GM19397 (cell line): Measurements from ENCODE around the gene ENG.
"Not testable (repeated sequence)": the region's sequence is repeated elsewhere in the genome, so short reads cannot be mapped to it uniquely, and the experiment has no call there.

Source experiments
- ATAC-seq: cut with Tn5 transposase; IDR thresholded peaks from one replicate; pipeline ENCODE4 v1.9.1; 2021; ENCODE audit warnings: mild to moderate bottlenecking, moderate library complexity; ENCODE audit not compliant: unreplicated experiment

ENG gene

GRCh38 chr9:127796225-127796813, 58.1 kb downstream of the ENG start:
- ATAC-seq = no peak

GRCh38 chr9:127794001-127794791, 60.3 kb downstream of the ENG start:
- no peak for ATAC-seq

- no peak for ATAC-seq
Observed at GRCh38 chr9:127793093-127793708, 61.3 kb downstream of the ENG start.

- ATAC-seq = no peak
Observed at GRCh38 chr9:127792417-127793031, 61.9 kb downstream of the ENG start.

- no peak for ATAC-seq
Observed at GRCh38 chr9:127791085-127791484, 63.4 kb downstream of the ENG start.

- no peak for ATAC-seq
Observed at GRCh38 chr9:127790094-127790855, 64.2 kb downstream of the ENG start.

GRCh38 chr9:127789179-127789578, 65.3 kb downstream of the ENG start:
- ATAC-seq = no peak

GRCh38 chr9:127788337-127789011, 66.0 kb downstream of the ENG start:
- ATAC-seq = no peak

- no peak for ATAC-seq
Observed at GRCh38 chr9:127786773-127787104, 67.7 kb downstream of the ENG start.

- ATAC-seq = peak; percentile 58
Observed at GRCh38 chr9:127785933-127786772, 68.3 kb downstream of the ENG start, which contains the start of gene CDK9. Gene CDK9, plus strand, starts transcription at chr9:127786034. Its CDS starts 115 bp downstream, at chr9:127786149.

- ATAC-seq = peak; percentile 49
Observed at GRCh38 chr9:127785023-127785932, 69.2 kb downstream of the ENG start.

GRCh38 chr9:127783111-127784008, 71.1 kb downstream of the ENG start:
- ATAC-seq = no peak

GRCh38 chr9:127781806-127782205, 72.7 kb downstream of the ENG start:
- no peak for ATAC-seq

GRCh38 chr9:127780909-127781308, 73.5 kb downstream of the ENG start:
- not testable (repeated sequence) for ATAC-seq

- no peak for ATAC-seq
Observed at GRCh38 chr9:127780126-127780885, 74.2 kb downstream of the ENG start.

GRCh38 chr9:127779136-127779981, 75.1 kb downstream of the ENG start:
- peak; percentile 41 for ATAC-seq
